Mesendoderm (in vitro differentiated cells): ENCODE results near the gene LRP11.

Source experiments
- DNase-seq: peaks from one replicate; pipeline ENCODE4 v3.0.0; 2013
- H2AK5ac ChIP-seq: 2 replicates; pipeline ENCODE4 v1.6.1; 2013; ENCODE audit warnings: low read length, inconsistent platforms
- H2BK120ac ChIP-seq: 2 replicates; pipeline ENCODE4 v1.6.1; 2013; ENCODE audit warnings: low read depth, mild to moderate bottlenecking, low read length, moderate library complexity, mixed read lengths
- H2BK15ac ChIP-seq: replicated peaks from 2 replicates; pipeline ENCODE4 v1.6.1; 2013; ENCODE audit warnings: low read depth, mild to moderate bottlenecking, moderate library complexity
- H2BK5ac ChIP-seq: 2 replicates; pipeline ENCODE4 v1.6.1; 2013; ENCODE audit warnings: low read length, inconsistent platforms
- H3K18ac ChIP-seq: 2 replicates; pipeline ENCODE4 v1.6.1; 2013; ENCODE audit warnings: mild to moderate bottlenecking, low read length, mixed read lengths
- H3K23ac ChIP-seq: one replicate; pipeline ENCODE4 v1.6.1; 2013; ENCODE audit warnings: low read length
- H3K27ac ChIP-seq: 2 replicates; pipeline ENCODE4 v1.5.1; 2013; ENCODE audit warnings: low read depth, mild to moderate bottlenecking, inconsistent platforms, low read length, moderate library complexity
- H3K27me3 ChIP-seq: 2 replicates; pipeline ENCODE4 v1.6.1; 2013; ENCODE audit warnings: low read length, control low read depth, mild to moderate bottlenecking, inconsistent platforms; ENCODE audit not compliant: insufficient read depth, poor library complexity
- H3K36me3 ChIP-seq: 2 replicates; pipeline ENCODE4 v1.6.1; 2013; ENCODE audit warnings: low read length, inconsistent platforms; ENCODE audit not compliant: control insufficient read depth, insufficient read depth
- H3K4ac ChIP-seq: one replicate; pipeline ENCODE4 v1.6.1; 2013; ENCODE audit warnings: low read depth, mild to moderate bottlenecking, low read length, moderate library complexity
- H3K4me1 ChIP-seq: 2 replicates; pipeline ENCODE4 v1.6.1; 2013; ENCODE audit warnings: low read depth, low read length, inconsistent platforms; ENCODE audit not compliant: control insufficient read depth
- H3K4me2 ChIP-seq: 2 replicates; pipeline ENCODE4 v1.6.1; 2013; ENCODE audit warnings: low read length
- H3K4me3 ChIP-seq: 2 replicates; pipeline ENCODE4 v1.5.1; 2013; ENCODE audit warnings: mild to moderate bottlenecking, low read length
- H3K56ac ChIP-seq: one replicate; pipeline ENCODE4 v1.6.1; 2013; ENCODE audit warnings: low read length
- H3K79me1 ChIP-seq: 2 replicates; pipeline ENCODE4 v1.6.1; 2013; ENCODE audit warnings: low read length, inconsistent platforms
- H3K79me2 ChIP-seq: 2 replicates; pipeline ENCODE4 v1.6.1; 2013; ENCODE audit warnings: mild to moderate bottlenecking, low read length; ENCODE audit not compliant: control insufficient read depth, insufficient read depth
- H3K9ac ChIP-seq: 2 replicates; pipeline ENCODE4 v1.6.1; 2013; ENCODE audit warnings: low read length, inconsistent platforms
- H4K5ac ChIP-seq: one replicate; pipeline ENCODE4 v1.6.1; 2013; ENCODE audit warnings: low read length
- H4K8ac ChIP-seq: one replicate; pipeline ENCODE4 v1.6.1; 2013; ENCODE audit warnings: low read depth, mild to moderate bottlenecking, control low read depth, low read length, moderate library complexity
- WGBS: extraction: QIAGEN DNeasy Blood & Tissue Kit; methylation state at CpG from one replicate; pipeline ENCODE4 v1.1.7; 2013; ENCODE audit warnings: low lambda C conversion rate, missing lambda C conversion rate; ENCODE audit not compliant: insufficient coverage; ENCODE audit errors: extremely low coverage; 5-methylcytosine and 5-hydroxymethylcytosine counted together

LRP11 gene

DNA sequence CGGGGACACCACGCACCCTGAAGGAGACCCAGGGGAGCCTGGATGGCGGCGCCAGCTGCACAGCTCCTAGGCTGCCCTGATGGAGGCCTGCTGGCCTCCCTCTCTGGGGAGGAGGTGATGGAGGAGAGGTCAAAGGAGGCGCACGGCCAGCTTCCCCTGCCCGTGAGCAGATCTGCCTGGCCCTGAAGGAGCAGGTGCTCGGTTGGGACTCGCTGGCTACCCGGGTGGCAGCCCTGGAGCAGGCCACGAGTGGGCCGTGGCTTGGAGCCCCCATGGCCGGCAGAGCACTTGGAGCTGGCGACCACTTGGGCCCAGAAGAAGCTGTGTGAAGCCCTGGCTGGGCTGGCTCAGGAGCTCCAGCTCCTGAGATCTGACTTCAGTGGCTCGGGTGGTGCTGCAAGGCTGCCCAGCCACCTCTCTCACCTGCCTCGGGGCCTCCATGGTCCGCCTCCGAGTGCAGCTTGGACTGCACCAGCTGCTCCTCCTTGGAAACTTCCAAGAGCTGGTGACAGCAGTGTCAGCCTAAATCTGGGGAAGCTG, 41.3 kb upstream of the LRP11 start:
- Histone ChIP-seq H3K4ac (no peak overlapping the region), H2BK120ac (no peak overlapping the region), H3K23ac (no peak overlapping the region), H3K4me3 (no peak overlapping the region), H2BK5ac (no peak overlapping the region), H3K9ac (no peak overlapping the region), H2AK5ac (no peak overlapping the region), H3K56ac (no peak overlapping the region), H3K4me1 (no peaks in the 10 kb centered on the region), H2BK15ac (no peak overlapping the region), H3K79me1 (no peaks in the 10 kb centered on the region), H4K5ac (no peak overlapping the region), H3K36me3 (no peaks in the 10 kb centered on the region), H3K18ac (no peak overlapping the region), H3K27ac (no peak overlapping the region), H3K79me2 (no peaks in the 10 kb centered on the region), H4K8ac (no peak overlapping the region), H3K27me3 (no peaks in the 10 kb centered on the region), H3K4me2 (no peak overlapping the region)
- DNase-seq, result no peak
- no CpG with 5 or more reads among the region's 18 CpGs for WGBS

DNA sequence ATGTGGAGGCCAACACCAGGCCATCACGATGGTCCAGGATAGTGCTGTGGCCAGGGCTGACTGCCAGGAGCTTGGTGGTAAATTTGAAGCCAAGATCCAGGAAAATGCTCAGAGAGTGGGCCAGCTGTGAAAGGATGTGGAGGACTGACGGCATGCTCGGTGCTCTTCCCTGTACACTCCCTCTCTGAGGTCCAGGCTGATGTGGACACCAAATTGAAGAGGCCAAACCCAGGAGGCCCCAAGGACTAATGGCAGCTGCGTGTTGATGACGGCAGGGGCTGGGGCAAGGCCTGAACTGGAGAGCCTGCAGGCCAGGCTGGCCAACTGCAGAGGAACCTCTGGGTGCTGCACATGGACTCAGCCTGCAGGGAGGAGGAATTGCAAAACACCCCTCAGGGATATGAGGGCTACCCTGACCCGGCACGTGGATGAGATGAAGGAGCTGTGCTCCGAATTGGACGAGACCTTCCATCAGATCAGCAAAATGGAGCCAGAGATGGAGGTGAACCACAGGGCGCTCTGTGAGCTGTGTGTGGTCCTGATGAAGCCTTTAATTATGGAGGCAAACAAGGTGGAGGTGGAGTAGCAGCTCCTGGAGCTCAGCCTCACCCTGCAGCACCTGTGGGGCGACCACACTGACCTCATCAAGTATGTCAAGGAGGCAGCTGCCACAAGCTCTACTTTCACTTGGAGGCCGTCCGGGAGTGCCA, 40.7 kb upstream of the LRP11 start:
- Histone ChIP-seq H3K4me2 (no peak overlapping the region), H3K23ac (no peak overlapping the region), H4K8ac (no peak overlapping the region), H2BK5ac (no peak overlapping the region), H3K9ac (no peak overlapping the region), H3K79me2 (no peaks in the 10 kb centered on the region), H3K36me3 (no peaks in the 10 kb centered on the region), H2AK5ac (no peak overlapping the region), H2BK120ac (no peak overlapping the region), H2BK15ac (no peak overlapping the region), H3K4ac (no peak overlapping the region), H3K4me3 (no peak overlapping the region), H3K4me1 (no peaks in the 10 kb centered on the region), H4K5ac (no peak overlapping the region), H3K27me3 (no peaks in the 10 kb centered on the region), H3K56ac (no peak overlapping the region), H3K79me1 (no peaks in the 10 kb centered on the region), H3K18ac (no peak overlapping the region), H3K27ac (no peak overlapping the region)
- no CpG with 5 or more reads among the region's 13 CpGs for WGBS
- no peak for DNase-seq

DNA sequence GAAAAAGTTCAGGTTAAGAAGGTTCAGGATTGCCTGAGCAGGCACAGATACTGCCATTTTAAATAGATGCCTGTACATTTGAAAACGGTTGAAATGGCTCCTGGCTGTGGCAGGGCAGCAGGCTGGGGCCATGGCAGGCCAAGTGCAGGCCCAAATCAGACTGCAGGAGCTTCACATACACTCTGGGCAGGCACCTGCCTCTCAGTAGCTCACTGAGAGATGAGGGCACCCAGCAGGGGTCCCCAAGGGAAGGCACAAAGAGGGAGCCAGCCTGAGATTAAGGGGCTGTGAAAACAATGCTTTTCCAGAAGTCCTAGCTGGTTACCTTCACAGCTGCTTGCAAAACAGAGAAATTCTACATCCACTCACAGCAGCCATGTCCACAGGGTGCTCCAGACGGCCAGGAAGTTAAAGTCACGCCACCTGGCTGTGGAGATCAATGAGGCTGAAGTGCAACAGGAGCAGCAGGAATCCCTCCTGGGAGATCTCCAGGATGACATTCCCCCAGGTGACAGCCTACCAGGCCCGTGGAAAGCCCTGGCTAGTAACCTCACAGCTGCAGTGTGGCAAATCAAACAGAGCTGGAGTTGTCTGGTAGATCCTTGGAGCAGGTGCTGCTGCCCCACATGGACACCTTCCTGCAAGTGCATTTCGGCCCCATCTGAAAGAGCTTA, 39.9 kb upstream of the LRP11 start:
- Histone ChIP-seq H3K4me1 (no peaks in the 10 kb centered on the region), H2AK5ac (no peak overlapping the region), H3K4me3 (no peak overlapping the region), H3K4me2 (no peak overlapping the region), H3K36me3 (no peaks in the 10 kb centered on the region), H3K79me2 (no peaks in the 10 kb centered on the region), H2BK15ac (no peak overlapping the region), H4K8ac (no peak overlapping the region), H3K79me1 (no peaks in the 10 kb centered on the region), H2BK120ac (no peak overlapping the region), H3K9ac (no peak overlapping the region), H4K5ac (no peak overlapping the region), H3K18ac (no peak overlapping the region), H3K4ac (no peak overlapping the region), H3K27ac (no peak overlapping the region), H3K23ac (no peak overlapping the region), H3K27me3 (no peaks in the 10 kb centered on the region), H2BK5ac (no peak overlapping the region), H3K56ac (no peak overlapping the region)
- DNase-seq, result peak; percentile 34
- no CpG with 5 or more reads among the region's 5 CpGs for WGBS

DNA sequence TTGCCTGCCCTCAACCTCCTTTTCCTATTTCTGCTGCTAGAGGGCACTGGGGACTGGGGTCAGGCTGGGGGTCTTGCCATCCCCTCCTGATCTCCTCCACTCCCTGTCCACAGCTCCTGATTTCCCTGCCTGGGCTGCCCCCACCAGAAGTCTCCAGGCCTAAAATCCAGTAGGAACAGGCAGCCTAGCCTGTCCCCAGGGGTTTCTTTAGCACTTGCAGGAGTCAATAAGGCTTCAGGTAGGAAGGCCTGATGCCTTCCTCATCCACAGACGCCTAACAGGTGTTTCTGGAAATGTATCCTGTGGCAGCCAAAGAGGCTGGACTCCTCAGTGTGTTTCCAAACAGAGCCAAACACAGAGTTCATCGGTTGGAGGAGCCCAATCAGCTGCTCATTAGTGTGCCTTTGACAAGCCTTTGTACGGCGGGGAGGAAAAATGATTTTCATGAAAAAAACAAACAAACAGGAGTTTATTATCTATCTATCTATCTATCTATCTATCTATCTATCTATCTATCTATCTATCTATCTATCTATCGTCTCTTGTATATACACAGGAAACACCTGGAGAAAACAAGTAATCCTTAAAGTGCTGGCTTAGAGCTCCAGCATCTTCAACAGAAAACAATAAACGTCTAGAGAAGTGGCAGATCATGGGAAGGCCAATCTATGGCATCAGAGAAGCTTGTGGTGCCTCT, 37.4 kb upstream of the LRP11 start:
- Histone ChIP-seq H3K36me3 (no peaks in the 10 kb centered on the region), H3K4me3 (no peak overlapping the region), H2BK15ac (no peak overlapping the region), H3K79me1 (no peaks in the 10 kb centered on the region), H2AK5ac (no peak overlapping the region), H3K4me1 (no peaks in the 10 kb centered on the region), H2BK5ac (no peak overlapping the region), H2BK120ac (no peak overlapping the region), H3K79me2 (no peaks in the 10 kb centered on the region), H3K9ac (no peak overlapping the region), H3K27me3 (no peaks in the 10 kb centered on the region), H3K4ac (no peak overlapping the region), H3K56ac (no peak overlapping the region), H4K8ac (no peak overlapping the region), H3K27ac (no peak overlapping the region), H3K18ac (no peak overlapping the region), H4K5ac (no peak overlapping the region), H3K4me2 (no peak overlapping the region), H3K23ac (no peak overlapping the region)
- DNase-seq, result no peak
- WGBS, result no CpG with 5 or more reads among the region's 6 CpGs

DNA sequence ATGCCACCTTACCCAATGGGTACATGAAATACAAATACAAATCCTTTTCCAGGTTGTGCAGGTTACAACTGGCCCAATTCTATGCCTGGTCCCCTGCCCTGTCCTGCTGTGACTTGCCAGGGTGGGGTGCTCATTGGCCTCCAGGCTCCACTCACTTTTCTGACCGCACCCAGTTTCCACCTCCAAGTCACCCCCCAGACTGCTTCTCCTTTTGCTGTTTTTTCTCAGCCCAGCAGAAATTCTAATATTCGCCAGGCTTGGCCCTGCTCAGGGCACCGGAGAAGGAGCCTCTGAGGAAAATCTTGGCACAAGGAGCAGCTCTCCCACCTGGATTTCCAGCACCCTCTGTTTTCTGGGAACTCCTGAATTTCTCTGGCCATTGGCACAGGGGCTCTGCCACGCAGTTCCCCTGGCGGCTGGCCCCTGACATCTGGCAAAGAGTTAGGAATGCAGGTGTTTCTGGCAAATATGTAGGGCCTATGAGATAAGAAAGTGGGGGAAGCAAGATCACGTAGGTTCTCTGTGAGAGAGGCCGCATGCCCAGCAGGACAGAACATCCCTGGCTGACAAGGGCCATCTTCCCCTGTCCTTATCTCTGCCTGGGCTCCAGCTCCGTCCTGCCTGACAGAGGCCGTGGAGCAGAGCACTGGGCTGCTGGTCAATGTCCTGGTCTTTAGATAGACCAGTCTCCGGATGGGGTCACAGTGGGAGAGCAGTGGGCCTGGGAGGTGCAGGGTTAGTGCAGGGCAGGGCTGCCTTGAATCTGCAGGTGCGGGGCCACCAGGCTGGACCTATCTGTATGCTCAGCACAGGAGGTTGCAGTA, 36.7 kb upstream of the LRP11 start:
- Histone ChIP-seq H4K5ac (no peak overlapping the region), H2BK120ac (no peak overlapping the region), H3K4ac (no peak overlapping the region), H3K36me3 (no peaks in the 10 kb centered on the region), H3K4me1 (no peaks in the 10 kb centered on the region), H3K27me3 (no peaks in the 10 kb centered on the region), H4K8ac (no peak overlapping the region), H2BK15ac (no peak overlapping the region), H3K18ac (no peak overlapping the region), H3K79me1 (no peaks in the 10 kb centered on the region), H3K4me3 (no peak overlapping the region), H3K56ac (no peak overlapping the region), H3K9ac (no peak overlapping the region), H3K4me2 (no peak overlapping the region), H2AK5ac (no peak overlapping the region), H3K23ac (no peak overlapping the region), H3K27ac (no peak overlapping the region), H3K79me2 (no peaks in the 10 kb centered on the region), H2BK5ac (no peak overlapping the region)
- DNase-seq, result no peak
- WGBS, result no CpG with 5 or more reads among the region's 11 CpGs
